Progenitor cell of endocrine pancreas (in vitro differentiated cells): ENCODE measurements around the gene EPGN. TPM values are rescaled to one million over a fixed set of nuclear protein-coding genes. Genes with fewer than 3 reads are reported as not detected.
"Not testable (repeated sequence)": the region's sequence is repeated elsewhere in the genome, so short reads cannot be mapped to it uniquely, and the experiment has no call there.

Experiments
- DNase-seq: peaks from one replicate; pipeline ENCODE4 v3.0.0; 2021; ENCODE audit warnings: low spot score; ENCODE audit not compliant: unreplicated experiment
- H3K27ac Mint-ChIP-seq: 2 replicates; pipeline ENCODE4 v1.8.0; 2021; ENCODE audit warnings: mild to moderate bottlenecking, moderate library complexity, mixed read lengths
- H3K27me3 Mint-ChIP-seq: 2 replicates; pipeline ENCODE4 v1.8.0; 2021; ENCODE audit warnings: mixed read lengths
- H3K36me3 Mint-ChIP-seq: 2 replicates; pipeline ENCODE4 v1.8.0; 2022; ENCODE audit warnings: mixed read lengths; ENCODE audit not compliant: insufficient read depth
- H3K4me1 Mint-ChIP-seq: 2 replicates; pipeline ENCODE4 v1.8.0; 2021; ENCODE audit warnings: low read depth, mixed read lengths
- H3K4me3 Mint-ChIP-seq: 2 replicates; pipeline ENCODE4 v1.8.0; 2021; ENCODE audit warnings: low read depth, mild to moderate bottlenecking, moderate library complexity, mixed read lengths
- H3K9me3 Mint-ChIP-seq: 2 replicates; pipeline ENCODE4 v1.8.0; 2021; ENCODE audit warnings: low read depth, mixed read lengths
- CTCF ChIP-seq: fragments of 200-600 bp; sonication (generic); IDR thresholded peaks from one replicate; pipeline ENCODE4 v1.5.0; 2021; ENCODE audit warnings: antibody characterized with exemption, mild to moderate bottlenecking; ENCODE audit not compliant: unreplicated experiment
- total RNA-seq: library from RNA; stranded (reverse); gene quantifications from 2 replicates; pipeline ENCODE4 v1.2.1, GENCODE V29; 2021

The EPGN gene
- total RNA-seq, 1 donor from 2014 or later, result not detected

GRCh38 chr4:74338792-74339333, 30.6 kb downstream of the EPGN start:
- Mint-ChIP-seq H3K4me3 (no peak overlapping the region), H3K36me3 (peaks cover 1% of the 10 kb centered on the region), H3K9me3 (peaks cover 22% of the 10 kb centered on the region), H3K4me1 (no peaks in the 10 kb centered on the region), H3K27me3 (no peaks in the 10 kb centered on the region), H3K27ac (no peak overlapping the region)
- DNase-seq, result no peak
- TF ChIP-seq CTCF, result no peak

GRCh38 chr4:74339501-74339900, 31.2 kb downstream of the EPGN start:
- Mint-ChIP-seq H3K4me1 (no peaks in the 10 kb centered on the region), H3K9me3 (peaks cover 27% of the 10 kb centered on the region), H3K4me3 (no peak overlapping the region), H3K27ac (no peak overlapping the region), H3K27me3 (no peaks in the 10 kb centered on the region), H3K36me3 (peaks cover 1% of the 10 kb centered on the region)
- no peak for TF ChIP-seq CTCF
- DNase-seq, result no peak

- H3K27me3 Mint-ChIP-seq, H3K36me3 Mint-ChIP-seq, DNase-seq, H3K4me1 Mint-ChIP-seq, H3K4me3 Mint-ChIP-seq, H3K27ac Mint-ChIP-seq: not testable (repeated sequence)
- H3K9me3 Mint-ChIP-seq, result peaks cover 34% of the 10 kb centered on the region
Observed at GRCh38 chr4:74340421-74340820, 32.2 kb downstream of the EPGN start.

GRCh38 chr4:74344031-74344430, 35.8 kb downstream of the EPGN start:
- no peaks in the 10 kb centered on the region for H3K4me1 Mint-ChIP-seq
- H3K27ac Mint-ChIP-seq, result no peak overlapping the region
- peaks cover 1% of the 10 kb centered on the region for H3K36me3 Mint-ChIP-seq
- TF ChIP-seq CTCF, result no peak
- H3K4me3 Mint-ChIP-seq, result no peak overlapping the region
- no peaks in the 10 kb centered on the region for H3K27me3 Mint-ChIP-seq
- DNase-seq, result no peak
- peaks cover 39% of the 10 kb centered on the region for H3K9me3 Mint-ChIP-seq

- no peak overlapping the region for H3K4me3 Mint-ChIP-seq
- no peaks in the 10 kb centered on the region for H3K4me1 Mint-ChIP-seq
- H3K27ac Mint-ChIP-seq, result no peak overlapping the region
- TF ChIP-seq CTCF, result no peak
- no peaks in the 10 kb centered on the region for H3K9me3 Mint-ChIP-seq
- no peak for DNase-seq
- no peaks in the 10 kb centered on the region for H3K36me3 Mint-ChIP-seq
- H3K27me3 Mint-ChIP-seq, result peaks cover 3% of the 10 kb centered on the region
Observed at GRCh38 chr4:74353858-74354257, 45.6 kb downstream of the EPGN start.

GRCh38 chr4:74357965-74358364, 49.7 kb downstream of the EPGN start:
- no peak overlapping the region for H3K27ac Mint-ChIP-seq
- TF ChIP-seq CTCF, result no peak
- H3K9me3 Mint-ChIP-seq, result no peaks in the 10 kb centered on the region
- H3K36me3 Mint-ChIP-seq, result no peaks in the 10 kb centered on the region
- H3K4me3 Mint-ChIP-seq, result no peak overlapping the region
- H3K4me1 Mint-ChIP-seq, result no peaks in the 10 kb centered on the region
- H3K27me3 Mint-ChIP-seq, result peaks cover 5% of the 10 kb centered on the region
- no peak for DNase-seq
